BJ (cell line): ENCODE results near the gene COQ8A. TPM values are rescaled to one million over a fixed set of nuclear protein-coding genes. Genes with fewer than 3 reads are reported as not detected.

ENCODE experiments used
- CTCF ChIA-PET: fragments of 350-600 bp; formaldehyde crosslinking; extraction: SDS; loops from one replicate; lab custom pipeline; 2021; ENCODE audit warnings: antibody characterized with exemption, inconsistent platforms; lab: Yijun Ruan, JAX
- POLR2A ChIA-PET: fragments of 300-600 bp; sonication (Branson Sonifier 250); formaldehyde crosslinking; extraction: SDS; loops from one replicate; lab custom pipeline; 2021; ENCODE audit warnings: antibody characterized with exemption; lab: Charles Lee
- DNase-seq: peaks from one replicate; pipeline ENCODE4 v3.0.0-alpha.2; 2011; ENCODE audit warnings: low read depth
- H3K27me3 ChIP-seq: 2 replicates; pipeline ENCODE4 v1.6.0; 2011; ENCODE audit warnings: low read length; ENCODE audit not compliant: control insufficient read depth, insufficient read depth
- H3K36me3 ChIP-seq: 2 replicates; pipeline ENCODE4 v1.5.1; 2011; ENCODE audit warnings: low read length; ENCODE audit not compliant: control insufficient read depth, insufficient read depth
- H3K4me3 ChIP-seq: 2 replicates; pipeline ENCODE4 v1.5.1; 2011; ENCODE audit warnings: low read depth, mild to moderate bottlenecking, control low read depth, low read length
- polyA minus RNA-seq: library from RNA; depleted of rRNA, polyadenylated mRNA; stranded (reverse); fragments of >200 nt; gene quantifications from 2 replicates; pipeline ENCODE4 v1.2.3, GENCODE V29; 2011; rRNA and poly(A)+ RNA removed
- polyA plus RNA-seq: library from polyadenylated mRNA; depleted of rRNA; stranded (reverse); fragments of >200 nt; gene quantifications from 2 replicates; pipeline ENCODE4 v1.2.3, GENCODE V29; 2011; rRNA removed
- TF ChIP-seq, protein P1 (sequence below): IDR thresholded peaks from 2 replicates; pipeline ENCODE4 v1.5.1; 2011; ENCODE audit warnings: low read depth, mild to moderate bottlenecking, control low read depth, inconsistent platforms, low read length, moderate library complexity; ENCODE audit not compliant: insufficient read depth

COQ8A gene
- polyA plus RNA-seq (4.7 and 6.8 TPM in 2 replicates), polyA minus RNA-seq (2.9 and 4.4 TPM in 2 replicates)

DNA sequence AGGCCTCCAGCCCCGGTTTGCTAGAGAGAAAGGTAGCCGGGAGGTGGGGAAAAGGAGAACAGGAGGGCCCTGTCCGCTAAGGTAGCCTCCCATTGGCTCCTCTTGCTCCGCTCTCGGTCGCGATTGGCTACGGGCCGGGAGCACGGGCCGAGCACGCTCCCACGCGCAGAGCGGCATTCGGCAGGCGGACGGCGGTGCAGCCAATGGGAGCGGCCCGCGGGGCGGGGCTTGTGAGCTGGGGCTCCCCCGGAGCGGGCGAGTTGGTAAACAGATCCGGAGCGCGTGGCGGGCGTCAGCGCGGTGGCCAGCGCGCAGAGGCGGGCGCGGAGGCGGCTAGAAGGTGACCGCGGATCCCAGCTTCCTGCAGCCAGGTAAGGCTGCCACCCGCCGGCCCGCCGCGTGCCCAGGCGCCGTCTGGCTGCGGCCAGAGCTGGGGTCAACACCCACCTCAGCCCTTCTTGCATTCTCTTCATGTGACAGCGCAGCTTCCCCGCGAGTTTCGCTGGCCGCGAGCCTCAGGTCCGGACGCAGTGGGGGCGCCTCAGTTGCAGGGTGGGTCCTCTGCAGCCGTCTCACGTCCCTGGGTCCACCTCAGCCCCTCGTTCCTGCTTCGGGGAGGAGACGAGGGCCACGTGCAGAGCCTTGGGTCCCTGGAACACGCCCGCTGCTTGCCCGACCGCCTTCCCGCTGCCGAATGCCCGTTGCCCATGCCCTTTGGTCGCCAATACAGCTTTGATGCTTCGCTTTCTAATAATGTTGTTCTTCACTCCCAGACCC lies at the start of gene COQ8A:
Gene COQ8A, plus strand, starts transcription at position 266 of the 777 bp plus-strand sequence. CDS start 21,092 bp downstream, outside the sequence.
- POLR2A ChIA-PET: interaction anchor here (0.6 kb wide), 1 partner anchor 287 kb away, joined by 8 read pairs; no protein-coding TSS in a partner anchor
- peak; percentile 97 for DNase-seq
- CTCF ChIA-PET: interaction anchor here (0.6 to 1.0 kb wide), 2 partner anchors 393 to 409 kb away, joined by 3 to 5 read pairs; no protein-coding TSS in a partner anchor
- TF ChIP-seq, protein P1, sequence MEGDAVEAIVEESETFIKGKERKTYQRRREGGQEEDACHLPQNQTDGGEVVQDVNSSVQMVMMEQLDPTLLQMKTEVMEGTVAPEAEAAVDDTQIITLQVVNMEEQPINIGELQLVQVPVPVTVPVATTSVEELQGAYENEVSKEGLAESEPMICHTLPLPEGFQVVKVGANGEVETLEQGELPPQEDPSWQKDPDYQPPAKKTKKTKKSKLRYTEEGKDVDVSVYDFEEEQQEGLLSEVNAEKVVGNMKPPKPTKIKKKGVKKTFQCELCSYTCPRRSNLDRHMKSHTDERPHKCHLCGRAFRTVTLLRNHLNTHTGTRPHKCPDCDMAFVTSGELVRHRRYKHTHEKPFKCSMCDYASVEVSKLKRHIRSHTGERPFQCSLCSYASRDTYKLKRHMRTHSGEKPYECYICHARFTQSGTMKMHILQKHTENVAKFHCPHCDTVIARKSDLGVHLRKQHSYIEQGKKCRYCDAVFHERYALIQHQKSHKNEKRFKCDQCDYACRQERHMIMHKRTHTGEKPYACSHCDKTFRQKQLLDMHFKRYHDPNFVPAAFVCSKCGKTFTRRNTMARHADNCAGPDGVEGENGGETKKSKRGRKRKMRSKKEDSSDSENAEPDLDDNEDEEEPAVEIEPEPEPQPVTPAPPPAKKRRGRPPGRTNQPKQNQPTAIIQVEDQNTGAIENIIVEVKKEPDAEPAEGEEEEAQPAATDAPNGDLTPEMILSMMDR: no peak
- peak within 1 kb of the TSS; percentile 69 for H3K4me3 ChIP-seq
- no peaks in the 10 kb centered on the region for H3K36me3 ChIP-seq
- 0 out of 2 replicates have a peak, but pooled peaks cover 2% of the 10 kb centered on the region for H3K27me3 ChIP-seq

DNA sequence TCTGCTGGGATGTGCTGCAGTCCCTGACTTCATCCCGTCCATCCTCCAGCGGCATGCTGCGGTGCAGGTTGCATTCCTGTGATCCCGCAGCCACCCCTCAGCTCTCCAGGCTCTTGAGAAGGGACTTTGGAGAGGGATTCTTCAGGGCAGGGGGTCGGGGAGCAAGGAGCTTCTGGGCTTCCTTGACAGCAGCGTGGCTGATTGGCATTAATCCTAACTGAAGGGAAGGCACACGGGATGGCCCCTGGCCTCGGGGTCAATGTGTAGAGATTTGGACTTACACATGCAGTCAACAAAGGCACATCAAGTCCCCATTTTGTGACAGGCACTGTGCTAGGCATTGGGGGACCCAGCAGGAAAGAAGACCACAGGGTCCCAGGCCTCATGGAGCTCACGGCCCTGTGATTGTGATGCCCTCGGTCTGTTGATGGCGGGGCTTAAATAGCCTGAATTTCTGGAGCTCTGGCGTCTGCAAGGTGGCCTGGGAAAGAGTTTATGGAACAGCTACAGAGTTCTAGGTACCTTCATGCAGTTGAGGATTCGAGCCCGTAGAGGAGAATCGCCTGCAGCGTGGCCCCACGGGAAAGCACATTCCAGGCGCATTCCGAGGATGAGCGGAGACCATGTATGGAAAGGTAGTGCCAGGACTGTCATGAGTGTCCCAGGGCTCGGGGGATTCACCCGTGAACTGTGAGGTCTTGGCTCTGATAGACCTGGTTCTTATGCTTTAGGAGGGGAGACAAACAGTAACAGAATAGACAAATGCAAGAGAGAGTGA lies 49.6 kb upstream of the COQ8A start:
- no peaks in the 10 kb centered on the region for H3K27me3 ChIP-seq
- no peak for DNase-seq
- TF ChIP-seq, protein P1: no peak
- H3K4me3 ChIP-seq: no peak overlapping the region
- H3K36me3 ChIP-seq: peaks cover 7% of the 10 kb centered on the region
- ChIA-PET POLR2A (no interaction called here), CTCF (no interaction called here)

DNA sequence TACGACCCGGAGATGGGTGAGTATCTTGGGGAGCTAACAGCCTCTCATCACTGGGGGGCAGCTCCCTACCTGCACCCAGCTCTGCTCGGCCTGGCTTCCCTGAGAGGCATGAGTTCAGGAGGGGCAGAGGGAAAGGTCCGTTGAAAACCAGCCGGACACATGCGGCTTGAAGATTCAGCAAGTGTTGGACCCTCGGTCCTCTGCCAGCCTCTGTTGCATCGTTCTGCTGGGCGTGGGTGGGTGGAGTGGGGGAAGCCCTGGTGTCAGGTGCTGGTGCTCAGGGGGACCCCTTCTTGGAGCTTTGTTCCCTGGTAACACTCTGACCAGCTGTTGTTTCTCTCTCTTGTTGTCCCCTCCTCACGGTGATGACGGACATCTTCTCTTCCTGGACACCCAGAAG lies 48.7 kb upstream of the COQ8A start:
- ChIA-PET CTCF (interaction anchor here (1.1 kb wide), 1 partner anchor 344 kb away, joined by 4 read pairs; no protein-coding TSS in a partner anchor), POLR2A (no interaction called here)
- Histone ChIP-seq H3K36me3 (peaks cover 9% of the 10 kb centered on the region), H3K4me3 (no peak overlapping the region), H3K27me3 (no peaks in the 10 kb centered on the region)
- DNase-seq: no peak
- TF ChIP-seq, protein P1: no peak

DNA sequence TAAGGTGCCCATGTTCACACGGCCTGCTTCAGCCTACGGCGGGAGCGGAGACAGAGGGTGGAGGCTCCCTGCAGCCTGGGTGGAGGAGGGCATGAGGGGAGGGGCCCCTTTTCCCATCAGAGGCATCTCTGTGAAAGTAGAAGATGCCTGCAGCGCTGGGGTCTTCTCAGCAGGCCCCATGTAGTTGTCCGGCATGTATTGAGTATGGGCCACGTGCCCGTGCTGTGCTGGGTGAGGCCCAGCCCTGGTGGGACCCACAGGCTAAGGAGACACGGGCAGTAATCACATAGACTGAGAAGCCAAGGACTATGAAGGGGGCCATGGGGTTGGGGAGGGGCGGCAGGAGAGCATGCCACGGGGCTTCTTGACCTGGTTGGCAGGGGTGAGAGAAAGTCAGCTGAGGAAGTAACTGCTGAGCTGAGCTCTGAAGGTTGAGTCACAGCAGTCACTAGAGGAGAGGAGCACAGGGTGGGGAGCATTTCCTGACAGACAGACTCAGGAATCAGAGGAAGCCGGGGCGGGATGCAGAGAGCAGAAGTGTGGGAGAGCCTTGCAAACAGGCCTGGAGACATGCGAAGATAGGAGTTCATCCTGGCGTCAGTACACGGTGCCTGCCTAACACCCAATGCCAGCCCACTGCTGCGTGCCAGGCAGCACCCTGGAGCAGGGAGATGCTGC lies 48.1 kb upstream of the COQ8A start:
- ChIA-PET CTCF (interaction anchor here (1.1 kb wide), 1 partner anchor 344 kb away, joined by 4 read pairs; no protein-coding TSS in a partner anchor), POLR2A (no interaction called here)
- H3K36me3 ChIP-seq: peaks cover 7% of the 10 kb centered on the region
- H3K4me3 ChIP-seq: no peak overlapping the region
- H3K27me3 ChIP-seq: no peaks in the 10 kb centered on the region
- TF ChIP-seq, protein P1: no peak
- DNase-seq: no peak
